DOHH2 (cell line): Measurements from ENCODE around the gene FTHL17.

Experiments
- EZH2phosphoT487 ChIP-seq: fragments of 200-600 bp; sonication (generic); IDR thresholded peaks from 2 replicates; pipeline ENCODE4 v1.6.1; 2017; ENCODE audit warnings: borderline replicate concordance, mild to moderate bottlenecking, antibody characterized with exemption, low read length, moderate library complexity, mixed read lengths
- TF ChIP-seq, protein P1 (sequence below): fragments of 200-600 bp; sonication (generic); IDR thresholded peaks from one replicate; pipeline ENCODE4 v1.5.1; 2014; ENCODE audit warnings: antibody characterized with exemption, mild to moderate bottlenecking, low read depth, low read length; ENCODE audit not compliant: poor library complexity, severe bottlenecking

- TF ChIP-seq, protein P1, sequence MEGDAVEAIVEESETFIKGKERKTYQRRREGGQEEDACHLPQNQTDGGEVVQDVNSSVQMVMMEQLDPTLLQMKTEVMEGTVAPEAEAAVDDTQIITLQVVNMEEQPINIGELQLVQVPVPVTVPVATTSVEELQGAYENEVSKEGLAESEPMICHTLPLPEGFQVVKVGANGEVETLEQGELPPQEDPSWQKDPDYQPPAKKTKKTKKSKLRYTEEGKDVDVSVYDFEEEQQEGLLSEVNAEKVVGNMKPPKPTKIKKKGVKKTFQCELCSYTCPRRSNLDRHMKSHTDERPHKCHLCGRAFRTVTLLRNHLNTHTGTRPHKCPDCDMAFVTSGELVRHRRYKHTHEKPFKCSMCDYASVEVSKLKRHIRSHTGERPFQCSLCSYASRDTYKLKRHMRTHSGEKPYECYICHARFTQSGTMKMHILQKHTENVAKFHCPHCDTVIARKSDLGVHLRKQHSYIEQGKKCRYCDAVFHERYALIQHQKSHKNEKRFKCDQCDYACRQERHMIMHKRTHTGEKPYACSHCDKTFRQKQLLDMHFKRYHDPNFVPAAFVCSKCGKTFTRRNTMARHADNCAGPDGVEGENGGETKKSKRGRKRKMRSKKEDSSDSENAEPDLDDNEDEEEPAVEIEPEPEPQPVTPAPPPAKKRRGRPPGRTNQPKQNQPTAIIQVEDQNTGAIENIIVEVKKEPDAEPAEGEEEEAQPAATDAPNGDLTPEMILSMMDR, result no peak
- no peak for TF ChIP-seq EZH2phosphoT487
These were observed 18.2 kb downstream of the FTHL17 start for GRCh38 chrX:31053621-31054020.
